SIG-M5 treated with dmso at 0.1 percent for 504 hours (cell line): ENCODE data around the gene LRMDA.

Experiments used
- DNase-seq: peaks from one replicate; lab custom pipeline; 2025; ENCODE audit not compliant: unreplicated experiment; lab: John Stamatoyannopoulos, UW

LRMDA gene

GRCh38 chr10:76002262-76002854 lies 570.9 kb downstream of the LRMDA start:
- no peak for DNase-seq

GRCh38 chr10:76007667-76008181 lies 576.3 kb downstream of the LRMDA start:
- DNase-seq = no peak

- DNase-seq = no peak
Observed at GRCh38 chr10:76009531-76009930, 578.1 kb downstream of the LRMDA start.

GRCh38 chr10:76010703-76011102 lies 579.3 kb downstream of the LRMDA start:
- DNase-seq = no peak

- DNase-seq = no peak
Observed at GRCh38 chr10:76012716-76013327, 581.4 kb downstream of the LRMDA start.

GRCh38 chr10:76015245-76015644 lies 583.8 kb downstream of the LRMDA start:
- no peak for DNase-seq

- no peak for DNase-seq
Observed at GRCh38 chr10:76017026-76017732, 585.8 kb downstream of the LRMDA start.

- DNase-seq = no peak
Observed at GRCh38 chr10:76017733-76018433, 586.5 kb downstream of the LRMDA start.

- DNase-seq = no peak
Observed at GRCh38 chr10:76020630-76021029, 589.2 kb downstream of the LRMDA start.

GRCh38 chr10:76021398-76021797 lies 590.0 kb downstream of the LRMDA start:
- no peak for DNase-seq

GRCh38 chr10:76022366-76022765 lies 590.9 kb downstream of the LRMDA start:
- DNase-seq = no peak

GRCh38 chr10:76023007-76023406 lies 591.6 kb downstream of the LRMDA start:
- no peak for DNase-seq

- DNase-seq = no peak
Observed at GRCh38 chr10:76024460-76025123, 593.2 kb downstream of the LRMDA start.

- no peak for DNase-seq
Observed at GRCh38 chr10:76025124-76025477, 593.7 kb downstream of the LRMDA start.

GRCh38 chr10:76026176-76026771 lies 594.9 kb downstream of the LRMDA start:
- no peak for DNase-seq

GRCh38 chr10:76026905-76027304 lies 595.5 kb downstream of the LRMDA start:
- DNase-seq = no peak

- no peak for DNase-seq
Observed at GRCh38 chr10:76029782-76030181, 598.4 kb downstream of the LRMDA start.

- no peak for DNase-seq
Observed at GRCh38 chr10:76031099-76031498, 599.7 kb downstream of the LRMDA start.

- DNase-seq = no peak
Observed at GRCh38 chr10:76031769-76032699, 600.6 kb downstream of the LRMDA start.

GRCh38 chr10:76032700-76033039 lies 601.2 kb downstream of the LRMDA start:
- DNase-seq = no peak
